PFSK-1 (cell line): ENCODE results near the gene ABCA7.

Experiments
- POLR2AphosphoS5 ChIP-seq: IDR thresholded peaks from 2 replicates; pipeline ENCODE4 v1.6.1; 2012; ENCODE audit warnings: low read depth, mild to moderate bottlenecking, control low read depth, low read length, moderate library complexity
- TF ChIP-seq, protein P1 (sequence below), 2 experiments: IDR thresholded peaks; 2 replicates each; pipeline versions ENCODE4 v1.6.1 to v1.8.0; 2011 to 2012; ENCODE audit warnings: low read depth in 2 of 2, low read length in 2 of 2, control low read depth in 1 of 2, inconsistent platforms in 1 of 2, mild to moderate bottlenecking in 1 of 2, moderate library complexity in 1 of 2; ENCODE audit not compliant: insufficient read depth in 1 of 2

DNA sequence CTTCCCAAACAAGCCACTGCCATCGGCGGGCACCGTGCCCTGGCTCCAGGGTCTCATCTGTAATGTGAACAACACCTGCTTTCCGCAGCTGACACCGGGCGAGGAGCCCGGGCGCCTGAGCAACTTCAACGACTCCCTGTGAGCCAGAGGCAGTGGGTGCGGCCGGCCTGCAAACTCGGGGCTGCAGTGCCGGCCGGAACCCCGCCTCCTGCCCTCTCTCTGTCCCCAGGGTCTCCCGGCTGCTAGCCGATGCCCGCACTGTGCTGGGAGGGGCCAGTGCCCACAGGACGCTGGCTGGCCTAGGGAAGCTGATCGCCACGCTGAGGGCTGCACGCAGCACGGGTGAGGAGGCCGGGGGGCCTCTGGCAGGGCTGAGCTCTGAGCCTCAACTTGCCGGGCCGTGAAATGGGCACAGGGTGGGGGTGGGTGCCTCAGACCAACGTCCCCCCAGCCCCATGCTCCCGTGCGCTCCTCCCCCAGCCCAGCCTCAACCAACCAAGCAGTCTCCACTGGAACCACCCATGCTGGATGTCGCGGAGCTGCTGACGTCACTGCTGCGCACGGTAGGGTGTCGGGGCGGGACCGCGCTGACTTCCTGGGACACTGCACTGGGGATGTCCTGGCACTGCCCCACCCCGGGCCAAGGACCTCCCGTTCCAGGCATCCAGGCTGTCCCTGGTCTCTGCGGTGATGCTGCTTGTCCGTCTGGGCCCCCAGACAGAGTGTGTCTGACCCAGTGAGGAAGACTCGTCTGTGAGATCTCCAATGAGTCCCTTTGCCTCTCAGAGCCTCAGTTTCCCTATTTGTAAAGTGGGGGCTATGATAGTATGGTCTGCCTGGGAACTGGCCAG is 2.2 kb downstream of the ABCA7 start:
- TF ChIP-seq POLR2AphosphoS5 = no peak
- TF ChIP-seq, protein P1, sequence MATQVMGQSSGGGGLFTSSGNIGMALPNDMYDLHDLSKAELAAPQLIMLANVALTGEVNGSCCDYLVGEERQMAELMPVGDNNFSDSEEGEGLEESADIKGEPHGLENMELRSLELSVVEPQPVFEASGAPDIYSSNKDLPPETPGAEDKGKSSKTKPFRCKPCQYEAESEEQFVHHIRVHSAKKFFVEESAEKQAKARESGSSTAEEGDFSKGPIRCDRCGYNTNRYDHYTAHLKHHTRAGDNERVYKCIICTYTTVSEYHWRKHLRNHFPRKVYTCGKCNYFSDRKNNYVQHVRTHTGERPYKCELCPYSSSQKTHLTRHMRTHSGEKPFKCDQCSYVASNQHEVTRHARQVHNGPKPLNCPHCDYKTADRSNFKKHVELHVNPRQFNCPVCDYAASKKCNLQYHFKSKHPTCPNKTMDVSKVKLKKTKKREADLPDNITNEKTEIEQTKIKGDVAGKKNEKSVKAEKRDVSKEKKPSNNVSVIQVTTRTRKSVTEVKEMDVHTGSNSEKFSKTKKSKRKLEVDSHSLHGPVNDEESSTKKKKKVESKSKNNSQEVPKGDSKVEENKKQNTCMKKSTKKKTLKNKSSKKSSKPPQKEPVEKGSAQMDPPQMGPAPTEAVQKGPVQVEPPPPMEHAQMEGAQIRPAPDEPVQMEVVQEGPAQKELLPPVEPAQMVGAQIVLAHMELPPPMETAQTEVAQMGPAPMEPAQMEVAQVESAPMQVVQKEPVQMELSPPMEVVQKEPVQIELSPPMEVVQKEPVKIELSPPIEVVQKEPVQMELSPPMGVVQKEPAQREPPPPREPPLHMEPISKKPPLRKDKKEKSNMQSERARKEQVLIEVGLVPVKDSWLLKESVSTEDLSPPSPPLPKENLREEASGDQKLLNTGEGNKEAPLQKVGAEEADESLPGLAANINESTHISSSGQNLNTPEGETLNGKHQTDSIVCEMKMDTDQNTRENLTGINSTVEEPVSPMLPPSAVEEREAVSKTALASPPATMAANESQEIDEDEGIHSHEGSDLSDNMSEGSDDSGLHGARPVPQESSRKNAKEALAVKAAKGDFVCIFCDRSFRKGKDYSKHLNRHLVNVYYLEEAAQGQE (IDR thresholded peaks at IDR 0.05; ENCODE audit: insufficient read depth in 1 of 2, low read depth in 2 of 2, low read length in 2 of 2) = no peak
